Measurements from ENCODE around the gene IFNG-AS1. TPM values are rescaled to one million over a fixed set of nuclear protein-coding genes. Genes with fewer than 3 reads are reported as not detected.

IFNG-AS1 gene
- total RNA-seq, 1 donor from 2014 or later: 0.20 TPM

- Mint-ChIP-seq H3K36me3 (ENCODE audit: low read depth) (no peaks in the 10 kb centered on the region), H3K27ac (ENCODE audit: unreplicated experiment) (no peak overlapping the region), H3K27me3 (ENCODE audit: low read depth) (no peaks in the 10 kb centered on the region), H3K4me1 (ENCODE audit: low read depth) (peaks cover 5% of the 10 kb centered on the region), H3K9me3 (ENCODE audit: low read depth) (peaks cover 3% of the 10 kb centered on the region), H3K4me3 (ENCODE audit: unreplicated experiment) (no peak overlapping the region)
- DNase-seq (ENCODE audit: low spot score): no peak
- TF ChIP-seq CTCF (IDR thresholded peaks at IDR 0.05): no peak
Observed at GRCh38 chr12:67991158-67991557, 1.9 kb downstream of the IFNG-AS1 start.

GRCh38 chr12:67993143-67993542 lies 3.9 kb downstream of the IFNG-AS1 start:
- H3K4me3 Mint-ChIP-seq (ENCODE audit: unreplicated experiment): no peak overlapping the region
- no peak overlapping the region for H3K27ac Mint-ChIP-seq (ENCODE audit: unreplicated experiment)
- no peaks in the 10 kb centered on the region for H3K36me3 Mint-ChIP-seq (ENCODE audit: low read depth)

GRCh38 chr12:67994046-67994445 lies 4.8 kb downstream of the IFNG-AS1 start:
- no peak for DNase-seq (ENCODE audit: low spot score)
- no peaks in the 10 kb centered on the region for H3K9me3 Mint-ChIP-seq (ENCODE audit: low read depth)
- no peak for TF ChIP-seq CTCF (IDR thresholded peaks at IDR 0.05)
- no peaks in the 10 kb centered on the region for H3K27me3 Mint-ChIP-seq (ENCODE audit: low read depth)
- peaks cover 5% of the 10 kb centered on the region for H3K4me1 Mint-ChIP-seq (ENCODE audit: low read depth)
- no peaks in the 10 kb centered on the region for H3K36me3 Mint-ChIP-seq (ENCODE audit: low read depth)
- no peak overlapping the region for H3K4me3 Mint-ChIP-seq (ENCODE audit: unreplicated experiment)
- H3K27ac Mint-ChIP-seq (ENCODE audit: unreplicated experiment): no peak overlapping the region

More at GRCh38 chr12:67993143-67993542, 3.9 kb downstream of the IFNG-AS1 start:
- Mint-ChIP-seq H3K9me3 (ENCODE audit: low read depth) (no peaks in the 10 kb centered on the region), H3K4me1 (ENCODE audit: low read depth) (peaks cover 5% of the 10 kb centered on the region), H3K27me3 (ENCODE audit: low read depth) (no peaks in the 10 kb centered on the region)
- no peak for DNase-seq (ENCODE audit: low spot score)
- TF ChIP-seq CTCF (IDR thresholded peaks at IDR 0.05): no peak

GRCh38 chr12:67996347-67996746 lies 7.1 kb downstream of the IFNG-AS1 start:
- no peaks in the 10 kb centered on the region for H3K4me1 Mint-ChIP-seq (ENCODE audit: low read depth)
- DNase-seq (ENCODE audit: low spot score): no peak
- no peaks in the 10 kb centered on the region for H3K27me3 Mint-ChIP-seq (ENCODE audit: low read depth)
- no peaks in the 10 kb centered on the region for H3K36me3 Mint-ChIP-seq (ENCODE audit: low read depth)
- no peak for TF ChIP-seq CTCF (IDR thresholded peaks at IDR 0.05)
- H3K27ac Mint-ChIP-seq (ENCODE audit: unreplicated experiment): no peak overlapping the region
- H3K4me3 Mint-ChIP-seq (ENCODE audit: unreplicated experiment): no peak overlapping the region
- no peaks in the 10 kb centered on the region for H3K9me3 Mint-ChIP-seq (ENCODE audit: low read depth)

- Mint-ChIP-seq H3K36me3 (ENCODE audit: low read depth) (no peaks in the 10 kb centered on the region), H3K27ac (ENCODE audit: unreplicated experiment) (no peak overlapping the region), H3K9me3 (ENCODE audit: low read depth) (no peaks in the 10 kb centered on the region), H3K27me3 (ENCODE audit: low read depth) (no peaks in the 10 kb centered on the region), H3K4me3 (ENCODE audit: unreplicated experiment) (no peak overlapping the region), H3K4me1 (ENCODE audit: low read depth) (no peaks in the 10 kb centered on the region)
- DNase-seq (ENCODE audit: low spot score): no peak
- TF ChIP-seq CTCF (IDR thresholded peaks at IDR 0.05): no peak
Observed at GRCh38 chr12:67998379-67998778, 9.1 kb downstream of the IFNG-AS1 start.
